ENCODE results near the gene MAP3K2. TPM values are rescaled to one million over a fixed set of nuclear protein-coding genes. Genes with fewer than 3 reads are reported as not detected.

The MAP3K2 gene
- total and polyA plus RNA-seq, 2 of the 4 experiments (the other 2 are of a cell fraction), result 6.2 to 30.8 TPM

DNA sequence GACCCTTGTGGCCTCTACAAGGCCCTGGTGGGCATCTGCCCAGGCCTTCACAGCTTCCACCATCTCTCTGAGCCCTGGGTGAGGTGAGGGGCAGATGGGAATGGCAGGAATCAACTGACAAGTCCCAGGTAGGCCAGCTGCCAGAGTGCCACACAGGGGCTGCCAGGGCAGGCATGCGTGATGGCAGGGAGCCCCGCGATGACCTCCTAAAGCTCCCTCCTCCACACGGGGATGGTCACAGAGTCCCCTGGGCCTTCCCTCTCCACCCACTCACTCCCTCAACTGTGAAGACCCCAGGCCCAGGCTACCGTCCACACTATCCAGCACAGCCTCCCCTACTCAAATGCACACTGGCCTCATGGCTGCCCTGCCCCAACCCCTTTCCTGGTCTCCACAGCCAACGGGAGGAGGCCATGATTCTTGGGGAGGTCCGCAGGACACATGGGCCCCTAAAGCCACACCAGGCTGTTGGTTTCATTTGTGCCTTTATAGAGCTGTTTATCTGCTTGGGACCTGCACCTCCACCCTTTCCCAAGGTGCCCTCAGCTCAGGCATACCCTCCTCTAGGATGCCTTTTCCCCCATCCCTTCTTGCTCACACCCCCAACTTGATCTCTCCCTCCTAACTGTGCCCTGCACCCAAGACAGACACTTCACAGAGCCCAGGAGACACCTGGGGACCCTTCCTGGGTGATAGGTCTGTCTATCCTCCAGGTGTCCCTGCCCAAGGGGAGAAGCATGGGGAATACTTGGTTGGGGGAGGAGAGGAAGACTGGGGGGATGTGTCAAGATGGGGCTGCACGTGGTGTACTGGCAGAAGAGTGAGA, 32.5 kb upstream of the MAP3K2 start:
- no peak overlapping the region for H3K14ac ChIP-seq (replicated peaks; ENCODE audit: low read depth, low read length)
- H3K9me3 ChIP-seq (ENCODE audit: control insufficient read depth, insufficient read depth, low read length), result no peaks in the 10 kb centered on the region
- H3K4me3 ChIP-seq (ENCODE audit: insufficient read depth, low read depth, low read length), result no peak overlapping the region
- no peak overlapping the region for H2BK5ac ChIP-seq (ENCODE audit: low read depth, low read length, poor library complexity, severe bottlenecking)
- no peak overlapping the region for H2BK15ac ChIP-seq (ENCODE audit: low read depth, low read length)
- no peak overlapping the region for H2BK20ac ChIP-seq (ENCODE audit: low read depth, low read length)
- ChIA-PET CTCF (no interaction called here), POLR2A (ENCODE audit: unreplicated experiment) (no interaction called here)
- no peak overlapping the region for H4K91ac ChIP-seq (ENCODE audit: insufficient read depth, low read depth, low read length)
- H3K18ac ChIP-seq (ENCODE audit: low read depth, low read length), result no peak overlapping the region
- no peak overlapping the region for H2AFZ ChIP-seq (replicated peaks; ENCODE audit: low read length, poor library complexity)
- no peak overlapping the region for H2AK9ac ChIP-seq (replicated peaks; ENCODE audit: low read depth, low read length, poor library complexity)
- no peak overlapping the region for H3K9ac ChIP-seq (ENCODE audit: low read depth, low read length)
- H3K4me1 ChIP-seq (ENCODE audit: control insufficient read depth, insufficient read depth, low read length), result peaks cover 4% of the 10 kb centered on the region; the same call in 1 of the 2 replicates
- H4K5ac ChIP-seq (ENCODE audit: low read depth, low read length), result no peak overlapping the region
- 14% methylated on average over 1 of the region's 8 CpGs; no CpG with 5 or more reads in 1 of the 2 experiments for WGBS, 2 experiments (ENCODE audit: extremely low coverage in 2 of 2, insufficient read length in 1 of 2)
- BruUV-seq (replicated peaks), result no TSS peak
- H2AK5ac ChIP-seq (ENCODE audit: low read depth, low read length), result no peak overlapping the region
- H3K4ac ChIP-seq (ENCODE audit: low read depth, low read length), result no peak overlapping the region; the same call in 1 of the 2 replicates
- DNase-seq (no peak), ATAC-seq (ENCODE audit: low read depth) (no peak)
- dilution Hi-C loops (cut with HindIII; ENCODE audit: low sequenced_read_pairs, unreplicated experiment) (no loop called here), in situ Hi-C loops (cut with MboI; ENCODE audit: low sequenced_read_pairs) (no loop called here), intact Hi-C loops (cut with micrococcal nuclease) (no loop called here)
- no peak overlapping the region for H3K27ac ChIP-seq (ENCODE audit: insufficient read depth, low read length)
- H2BK120ac ChIP-seq (ENCODE audit: low read depth, low read length), result no peak overlapping the region
- H3K4me2 ChIP-seq (ENCODE audit: low read depth, low read length), result no peak overlapping the region
- no peaks in the 10 kb centered on the region for H3K79me1 ChIP-seq (ENCODE audit: low read depth in 1 of 2, low read length in 2 of 2)
- peaks cover 26% of the 10 kb centered on the region for H3K27me3 ChIP-seq (ENCODE audit: control insufficient read depth, insufficient read depth, low read length)
- TF ChIP-seq CEBPB (IDR thresholded peaks at IDR 0.05; ENCODE audit: low read depth, low read length) (no peak), CHD1 (IDR thresholded peaks at IDR 0.05; ENCODE audit: low read depth, low read length) (no peak), NFE2L2 (IDR thresholded peaks at IDR 0.05; ENCODE audit: low read depth, low read length) (no peak), FOS (IDR thresholded peaks at IDR 0.05; ENCODE audit: low read depth, low read length) (no peak), RFX5 (IDR thresholded peaks at IDR 0.05; ENCODE audit: low read depth, low read length) (no peak), MAFK (IDR thresholded peaks at IDR 0.05; ENCODE audit: low read depth, low read length) (no peak), RAD21 (IDR thresholded peaks at IDR 0.05; ENCODE audit: low read length) (no peak), MXI1 (IDR thresholded peaks at IDR 0.05; ENCODE audit: borderline replicate concordance, low read depth, low read length) (no peak), POLR2A (IDR thresholded peaks at IDR 0.05; ENCODE audit: low read depth, low read length) (no peak), SMC3 (IDR thresholded peaks at IDR 0.05; ENCODE audit: low read depth, low read length) (no peak)
- TF ChIP-seq, protein P1, sequence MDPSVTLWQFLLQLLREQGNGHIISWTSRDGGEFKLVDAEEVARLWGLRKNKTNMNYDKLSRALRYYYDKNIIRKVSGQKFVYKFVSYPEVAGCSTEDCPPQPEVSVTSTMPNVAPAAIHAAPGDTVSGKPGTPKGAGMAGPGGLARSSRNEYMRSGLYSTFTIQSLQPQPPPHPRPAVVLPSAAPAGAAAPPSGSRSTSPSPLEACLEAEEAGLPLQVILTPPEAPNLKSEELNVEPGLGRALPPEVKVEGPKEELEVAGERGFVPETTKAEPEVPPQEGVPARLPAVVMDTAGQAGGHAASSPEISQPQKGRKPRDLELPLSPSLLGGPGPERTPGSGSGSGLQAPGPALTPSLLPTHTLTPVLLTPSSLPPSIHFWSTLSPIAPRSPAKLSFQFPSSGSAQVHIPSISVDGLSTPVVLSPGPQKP (IDR thresholded peaks at IDR 0.05; ENCODE audit: borderline replicate concordance, low read depth, low read length), result no peak
- TF ChIP-seq, protein P2, sequence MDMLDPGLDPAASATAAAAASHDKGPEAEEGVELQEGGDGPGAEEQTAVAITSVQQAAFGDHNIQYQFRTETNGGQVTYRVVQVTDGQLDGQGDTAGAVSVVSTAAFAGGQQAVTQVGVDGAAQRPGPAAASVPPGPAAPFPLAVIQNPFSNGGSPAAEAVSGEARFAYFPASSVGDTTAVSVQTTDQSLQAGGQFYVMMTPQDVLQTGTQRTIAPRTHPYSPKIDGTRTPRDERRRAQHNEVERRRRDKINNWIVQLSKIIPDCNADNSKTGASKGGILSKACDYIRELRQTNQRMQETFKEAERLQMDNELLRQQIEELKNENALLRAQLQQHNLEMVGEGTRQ (IDR thresholded peaks at IDR 0.05; ENCODE audit: low read depth, low read length), result no peak
- TF ChIP-seq, protein P3, sequence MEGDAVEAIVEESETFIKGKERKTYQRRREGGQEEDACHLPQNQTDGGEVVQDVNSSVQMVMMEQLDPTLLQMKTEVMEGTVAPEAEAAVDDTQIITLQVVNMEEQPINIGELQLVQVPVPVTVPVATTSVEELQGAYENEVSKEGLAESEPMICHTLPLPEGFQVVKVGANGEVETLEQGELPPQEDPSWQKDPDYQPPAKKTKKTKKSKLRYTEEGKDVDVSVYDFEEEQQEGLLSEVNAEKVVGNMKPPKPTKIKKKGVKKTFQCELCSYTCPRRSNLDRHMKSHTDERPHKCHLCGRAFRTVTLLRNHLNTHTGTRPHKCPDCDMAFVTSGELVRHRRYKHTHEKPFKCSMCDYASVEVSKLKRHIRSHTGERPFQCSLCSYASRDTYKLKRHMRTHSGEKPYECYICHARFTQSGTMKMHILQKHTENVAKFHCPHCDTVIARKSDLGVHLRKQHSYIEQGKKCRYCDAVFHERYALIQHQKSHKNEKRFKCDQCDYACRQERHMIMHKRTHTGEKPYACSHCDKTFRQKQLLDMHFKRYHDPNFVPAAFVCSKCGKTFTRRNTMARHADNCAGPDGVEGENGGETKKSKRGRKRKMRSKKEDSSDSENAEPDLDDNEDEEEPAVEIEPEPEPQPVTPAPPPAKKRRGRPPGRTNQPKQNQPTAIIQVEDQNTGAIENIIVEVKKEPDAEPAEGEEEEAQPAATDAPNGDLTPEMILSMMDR (conservative IDR thresholded peaks at IDR 0.05; ENCODE audit: low read depth, low read length), result no peak
- no peak overlapping the region for H3K56ac ChIP-seq (ENCODE audit: extremely low read depth, insufficient read depth, low read length)
- H3K36me3 ChIP-seq (ENCODE audit: control insufficient read depth, insufficient read depth, low read length), result no peaks in the 10 kb centered on the region
- 0 out of 2 replicates have a peak, but pooled peaks cover 4% of the 10 kb centered on the region for H3K9me1 ChIP-seq (ENCODE audit: insufficient read depth, low read length)
- H4K8ac ChIP-seq (ENCODE audit: low read depth in 2 of 2, low read length in 2 of 2), result no peak overlapping the region
- H4K20me1 ChIP-seq (ENCODE audit: insufficient read depth, low read length), result no peaks in the 10 kb centered on the region; the same call in 1 of the 2 replicates
- no peak overlapping the region for H3K23ac ChIP-seq (ENCODE audit: low read depth, low read length)
